ENCODE data around the gene COLEC12.

COLEC12 gene

DNA sequence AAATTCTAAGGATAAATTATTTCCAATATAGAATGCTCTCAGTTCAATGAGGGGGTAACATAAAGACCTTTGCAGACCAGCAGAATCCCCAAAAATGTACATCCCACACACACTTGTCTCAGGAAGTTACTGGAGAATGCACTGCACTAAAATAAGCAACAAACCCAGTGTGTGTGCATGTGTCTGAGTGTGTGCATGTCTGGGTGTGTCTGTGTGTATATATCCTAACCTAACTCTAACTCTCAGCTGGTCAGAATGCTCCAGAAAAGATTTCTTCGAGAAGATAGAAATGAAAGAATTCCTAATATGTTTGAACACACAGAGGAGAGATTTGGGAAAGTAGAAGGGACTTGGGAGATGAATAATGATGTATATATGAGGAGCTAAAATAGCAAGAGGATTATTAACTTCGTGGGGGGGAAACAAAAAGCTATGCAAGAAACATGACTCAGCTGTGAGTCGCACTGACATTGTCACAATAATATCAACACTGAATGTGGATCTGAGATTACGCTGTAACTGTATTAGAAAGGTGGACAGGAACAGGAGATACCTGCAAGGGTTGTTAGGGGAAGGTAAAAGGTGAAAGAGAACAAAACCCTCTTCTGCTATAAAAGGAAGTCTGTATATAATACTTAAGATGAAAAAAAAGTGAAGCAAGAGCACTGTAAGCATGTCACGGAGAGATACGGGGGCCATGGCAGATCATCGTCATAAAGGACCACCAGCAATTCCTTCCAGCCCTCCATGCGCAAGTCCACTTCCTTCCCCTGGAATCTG lies 11.1 kb downstream of the COLEC12 start:
- H3K9ac ChIP-seq (ENCODE audit: low read length) = no peak overlapping the region
- peaks cover 8% of the 10 kb centered on the region; the same call in 1 of the 2 replicates for H3K9me3 ChIP-seq (ENCODE audit: insufficient read depth, low read length)
- H3K27ac ChIP-seq (ENCODE audit: low read length) = no peak overlapping the region
- peaks cover 14% of the 10 kb centered on the region for H3K4me1 ChIP-seq (ENCODE audit: low read length)
- H3K27me3 ChIP-seq (ENCODE audit: low read depth, low read length) = peaks cover 57% of the 10 kb centered on the region
- H3K4me2 ChIP-seq (ENCODE audit: low read length) = no peak overlapping the region
- H3K36me3 ChIP-seq (replicated peaks; ENCODE audit: low read depth, low read length) = no peaks in the 10 kb centered on the region
- H3K4me3 ChIP-seq (ENCODE audit: low read length) = no peak overlapping the region
- H2AFZ ChIP-seq (ENCODE audit: low read depth, low read length) = no peak overlapping the region
- H3K79me2 ChIP-seq (ENCODE audit: low read length) = no peaks in the 10 kb centered on the region
- no peak for TF ChIP-seq EZH2phosphoT487 (IDR thresholded peaks at IDR 0.05; ENCODE audit: low read depth)
- TF ChIP-seq CTCF (IDR thresholded peaks at IDR 0.05; ENCODE audit: low read depth, low read length) = no peak
- H4K20me1 ChIP-seq (ENCODE audit: insufficient read depth, low read length) = no peaks in the 10 kb centered on the region

GRCh38 chr18:486929-487740 lies 13.4 kb downstream of the COLEC12 start:
- peaks cover 11% of the 10 kb centered on the region for H3K4me1 ChIP-seq (ENCODE audit: low read length)
- peaks cover 8% of the 10 kb centered on the region; the same call in 1 of the 2 replicates for H3K9me3 ChIP-seq (ENCODE audit: insufficient read depth, low read length)
- no peaks in the 10 kb centered on the region for H3K79me2 ChIP-seq (ENCODE audit: low read length)
- no peak overlapping the region for H2AFZ ChIP-seq (ENCODE audit: low read depth, low read length)
- H3K4me2 ChIP-seq (ENCODE audit: low read length) = no peak overlapping the region
- TF ChIP-seq EZH2phosphoT487 (IDR thresholded peaks at IDR 0.05; ENCODE audit: low read depth) (no peak), CTCF (IDR thresholded peaks at IDR 0.05; ENCODE audit: low read depth, low read length) (no peak)
- no peak overlapping the region for H3K4me3 ChIP-seq (ENCODE audit: low read length)
- no peaks in the 10 kb centered on the region for H4K20me1 ChIP-seq (ENCODE audit: insufficient read depth, low read length)
- no peak overlapping the region for H3K9ac ChIP-seq (ENCODE audit: low read length)
- no peak overlapping the region for H3K27ac ChIP-seq (ENCODE audit: low read length)
- no peaks in the 10 kb centered on the region for H3K36me3 ChIP-seq (replicated peaks; ENCODE audit: low read depth, low read length)
- peaks cover 55% of the 10 kb centered on the region for H3K27me3 ChIP-seq (ENCODE audit: low read depth, low read length)

DNA sequence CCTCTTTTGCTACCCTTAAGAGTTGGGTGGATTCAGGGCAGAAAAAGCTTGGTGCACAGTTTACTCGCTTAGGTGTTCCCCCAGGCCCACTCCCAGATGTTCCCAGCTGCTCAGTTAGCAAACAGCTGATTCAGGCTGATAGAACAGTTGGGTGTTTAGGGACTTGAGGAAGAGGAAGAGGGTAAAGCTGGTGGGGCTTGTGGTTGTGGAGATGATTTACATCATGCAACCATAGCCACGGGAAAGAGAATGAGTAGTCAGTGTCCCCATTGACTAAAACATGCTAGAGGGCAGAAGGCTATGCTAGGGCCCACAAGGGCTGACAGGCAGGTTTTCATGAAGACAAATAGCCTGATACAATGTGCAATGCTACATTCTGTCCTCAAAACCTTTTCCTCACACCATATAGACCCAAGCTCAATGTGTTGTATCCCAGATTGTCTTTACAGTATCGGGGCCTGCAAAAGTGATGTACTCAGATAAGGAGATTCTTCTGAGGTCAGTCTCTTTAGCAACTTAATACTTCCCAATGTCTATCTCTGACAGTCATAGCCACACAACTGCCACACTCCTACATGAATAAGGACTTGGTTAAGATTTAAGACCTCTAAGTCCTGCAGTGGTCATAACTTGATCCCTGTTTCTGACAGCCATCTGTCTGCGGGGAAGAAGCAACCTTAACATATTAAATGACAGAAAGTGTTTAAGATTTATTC lies 15.6 kb downstream of the COLEC12 start:
- no peaks in the 10 kb centered on the region for H4K20me1 ChIP-seq (ENCODE audit: insufficient read depth, low read length)
- H3K36me3 ChIP-seq (replicated peaks; ENCODE audit: low read depth, low read length) = no peaks in the 10 kb centered on the region
- no peaks in the 10 kb centered on the region for H3K79me2 ChIP-seq (ENCODE audit: low read length)
- H3K27ac ChIP-seq (ENCODE audit: low read length) = no peak overlapping the region
- H3K4me3 ChIP-seq (ENCODE audit: low read length) = no peak overlapping the region
- H2AFZ ChIP-seq (ENCODE audit: low read depth, low read length) = no peak overlapping the region
- no peak overlapping the region for H3K9ac ChIP-seq (ENCODE audit: low read length)
- peaks cover 11% of the 10 kb centered on the region for H3K4me1 ChIP-seq (ENCODE audit: low read length)
- TF ChIP-seq CTCF (IDR thresholded peaks at IDR 0.05; ENCODE audit: low read depth, low read length) (no peak), EZH2phosphoT487 (IDR thresholded peaks at IDR 0.05; ENCODE audit: low read depth) (no peak)
- no peak overlapping the region for H3K4me2 ChIP-seq (ENCODE audit: low read length)
- H3K27me3 ChIP-seq (ENCODE audit: low read depth, low read length) = peaks cover 52% of the 10 kb centered on the region
- peaks cover 8% of the 10 kb centered on the region; the same call in 1 of the 2 replicates for H3K9me3 ChIP-seq (ENCODE audit: insufficient read depth, low read length)

DNA sequence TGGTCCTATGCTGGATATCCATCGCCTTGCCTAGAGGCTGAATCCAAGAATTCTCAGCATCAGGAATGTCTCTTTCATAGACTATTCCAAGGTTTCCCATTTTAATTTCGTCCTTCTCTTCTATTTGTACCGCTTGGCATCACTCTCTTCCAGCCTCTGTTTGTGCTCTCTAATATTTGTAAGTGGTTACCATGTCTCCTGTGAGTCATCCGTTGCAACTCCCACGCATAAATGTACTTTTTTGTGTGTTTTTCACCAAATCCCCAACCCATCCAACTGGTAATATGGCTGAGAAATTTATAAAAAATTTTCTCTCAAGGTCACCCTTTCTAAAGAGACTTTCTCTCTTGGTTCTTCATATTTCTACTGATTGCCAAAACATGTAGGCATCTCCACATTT lies 21.8 kb downstream of the COLEC12 start:
- H3K9ac ChIP-seq (ENCODE audit: low read length) = no peak overlapping the region
- no peaks in the 10 kb centered on the region for H3K9me3 ChIP-seq (ENCODE audit: insufficient read depth, low read length)
- TF ChIP-seq EZH2phosphoT487 (IDR thresholded peaks at IDR 0.05; ENCODE audit: low read depth) = no peak
- no peak for TF ChIP-seq CTCF (IDR thresholded peaks at IDR 0.05; ENCODE audit: low read depth, low read length)
- H3K79me2 ChIP-seq (ENCODE audit: low read length) = no peaks in the 10 kb centered on the region
- H3K36me3 ChIP-seq (replicated peaks; ENCODE audit: low read depth, low read length) = no peaks in the 10 kb centered on the region
- no peak overlapping the region for H3K27ac ChIP-seq (ENCODE audit: low read length)
- H3K4me1 ChIP-seq (ENCODE audit: low read length) = no peaks in the 10 kb centered on the region
- peaks cover 42% of the 10 kb centered on the region for H3K27me3 ChIP-seq (ENCODE audit: low read depth, low read length)
- no peak overlapping the region for H3K4me2 ChIP-seq (ENCODE audit: low read length)
- no peaks in the 10 kb centered on the region for H4K20me1 ChIP-seq (ENCODE audit: insufficient read depth, low read length)
- no peak overlapping the region for H2AFZ ChIP-seq (ENCODE audit: low read depth, low read length)
- no peak overlapping the region for H3K4me3 ChIP-seq (ENCODE audit: low read length)

Data from OCI-LY3 (cell line).